GM23338 (cell line): ENCODE data around the gene SORBS1. TPM values are rescaled to one million over a fixed set of nuclear protein-coding genes. Genes with fewer than 3 reads are reported as not detected.
A peak's percentile ranks its signal among the peaks of the same experiment; 100 is the strongest.

Experiments used
- ATAC-seq: fragments of 200-7000 bp; cut with Tn5 transposase; 3 replicates; pipeline ENCODE4 v1.9.1; 2020
- DNase-seq: peaks from one replicate; pipeline ENCODE4 v3.0.0-alpha.2; 2015; ENCODE audit warnings: low spot score
- H2AFZ ChIP-seq: fragments of 200-600 bp; sonication (generic); 2 replicates; pipeline ENCODE4 v1.8.0; 2016; ENCODE audit warnings: antibody characterized with exemption, mild to moderate bottlenecking, moderate library complexity
- H3F3A ChIP-seq: fragments of 200-600 bp; sonication (generic); replicated peaks from 2 replicates; pipeline ENCODE4 v1.8.0; 2017; ENCODE audit warnings: antibody characterized with exemption, mixed run types, low read depth
- H3K27ac ChIP-seq: fragments of 200-600 bp; sonication (generic); 2 replicates; pipeline ENCODE4 v1.6.1; 2016; ENCODE audit warnings: low read depth
- H3K27me3 ChIP-seq: fragments of 200-600 bp; sonication (generic); 2 replicates; pipeline ENCODE4 v1.8.0; 2016; ENCODE audit warnings: mild to moderate bottlenecking, mixed run types, moderate library complexity; ENCODE audit not compliant: insufficient read depth
- H3K36me3 ChIP-seq: fragments of 200-600 bp; sonication (generic); 2 replicates; pipeline ENCODE4 v1.8.0; 2016; ENCODE audit warnings: mild to moderate bottlenecking; ENCODE audit not compliant: insufficient read depth
- H3K4me1 ChIP-seq: fragments of 200-600 bp; sonication (generic); 2 replicates; pipeline ENCODE4 v1.8.0; 2016; ENCODE audit warnings: mild to moderate bottlenecking, moderate library complexity; ENCODE audit not compliant: insufficient read depth
- H3K4me2 ChIP-seq: fragments of 200-600 bp; sonication (generic); 2 replicates; pipeline ENCODE4 v1.7.1; 2017; ENCODE audit warnings: mixed run types
- H3K4me3 ChIP-seq: fragments of 200-600 bp; sonication (generic); 2 replicates; pipeline ENCODE4 v1.6.1; 2016; ENCODE audit warnings: mixed run types
- H3K79me2 ChIP-seq: fragments of 200-600 bp; sonication (generic); replicated peaks from 2 replicates; pipeline ENCODE4 v1.8.0; 2017; ENCODE audit warnings: mild to moderate bottlenecking; ENCODE audit not compliant: insufficient read depth
- H3K9me2 ChIP-seq: fragments of 200-600 bp; sonication (generic); 2 replicates; pipeline ENCODE4 v1.8.0; 2017; ENCODE audit not compliant: insufficient read depth
- H4K20me1 ChIP-seq: fragments of 200-600 bp; sonication (generic); replicated peaks from 2 replicates; pipeline ENCODE4 v1.8.0; 2017; ENCODE audit warnings: mild to moderate bottlenecking; ENCODE audit not compliant: insufficient read depth
- H3K27ac Mint-ChIP-seq: 2 replicates; pipeline ENCODE4 v1.8.0; 2020; ENCODE audit warnings: inconsistent platforms, mild to moderate bottlenecking, moderate library complexity, mixed read lengths
- H3K27me3 Mint-ChIP-seq: 3 replicates; pipeline ENCODE4 v1.8.0; 2022; ENCODE audit warnings: low read depth, mild to moderate bottlenecking, moderate library complexity, mixed read lengths, inconsistent platforms; ENCODE audit not compliant: insufficient read depth, poor library complexity
- H3K36me3 Mint-ChIP-seq: 3 replicates; pipeline ENCODE4 v1.8.0; 2021; ENCODE audit warnings: low read depth, mild to moderate bottlenecking, inconsistent platforms, moderate library complexity, mixed read lengths
- H3K4me1 Mint-ChIP-seq: 3 replicates; pipeline ENCODE4 v1.8.0; 2020; ENCODE audit warnings: mild to moderate bottlenecking, inconsistent platforms, mixed read lengths
- H3K4me3 Mint-ChIP-seq: 3 replicates; pipeline ENCODE4 v1.8.0; 2021; ENCODE audit warnings: moderate library complexity, mild to moderate bottlenecking, inconsistent platforms, mixed read lengths
- H3K9me3 Mint-ChIP-seq: 3 replicates; pipeline ENCODE4 v1.8.0; 2020; ENCODE audit warnings: moderate library complexity, mild to moderate bottlenecking, inconsistent platforms, mixed read lengths
- CTCF ChIP-seq, 2 experiments: fragments of 200-600 bp in 1 of 2; sonication (generic) in 1 of 2; conservative IDR thresholded peaks; 2 replicates each; pipeline versions ENCODE4 v1.5.1 to v1.6.1; 2016 to 2017; ENCODE audit warnings: antibody characterized with exemption in 2 of 2, low read depth in 2 of 2, mild to moderate bottlenecking in 2 of 2, moderate library complexity in 1 of 2
- EZH2phosphoT487 ChIP-seq: fragments of 200-600 bp; sonication (generic); IDR thresholded peaks from one replicate; pipeline ENCODE4 v1.8.1; 2018; ENCODE audit warnings: antibody characterized with exemption; ENCODE audit not compliant: unreplicated experiment
- POLR2AphosphoS5 ChIP-seq: IDR thresholded peaks from 2 replicates; pipeline ENCODE4 v1.6.1; 2016; ENCODE audit warnings: antibody characterized with exemption, low read depth
- REST ChIP-seq: IDR thresholded peaks from one replicate; pipeline ENCODE4 v1.6.1; 2018; ENCODE audit warnings: antibody characterized with exemption; ENCODE audit not compliant: unreplicated experiment
- ZNF114 ChIP-seq: fragments of 250-450 bp; sonication (Bioruptor Pico); IDR thresholded peaks from 2 replicates; pipeline ENCODE4 v1.5.0; 2020; ENCODE audit warnings: mild to moderate bottlenecking, moderate library complexity
- ZNF462 ChIP-seq: fragments of 250-450 bp; sonication (Bioruptor Pico); IDR thresholded peaks from 2 replicates; pipeline ENCODE4 v1.5.0; 2020; ENCODE audit warnings: mild to moderate bottlenecking, moderate library complexity
- polyA plus RNA-seq: library from polyadenylated mRNA; unstranded; fragments of >200 nt; fragmentation: Nextera tagmentation; extraction: Ambion mirVana; gene quantifications from 2 replicates; pipeline ENCODE4 v1.2.1, GENCODE V29; 2016
- total RNA-seq: library from RNA; depleted of rRNA; stranded (reverse); fragments of >200 nt; shearing (Covaris generic); gene quantifications from 2 replicates; pipeline ENCODE4 v1.2.3, GENCODE V29; 2014

Gene SORBS1
- total and polyA plus RNA-seq, 2 experiments from 2014 or later: 47.7 to 51.5 TPM

GRCh38 chr10:95431900-95432342 lies 129.2 kb downstream of the SORBS1 start:
- no peak overlapping the region for H3K4me2 ChIP-seq
- H3K4me3 ChIP-seq: no peak overlapping the region
- no peaks in the 10 kb centered on the region for H3K36me3 ChIP-seq
- H3K27me3 ChIP-seq: no peaks in the 10 kb centered on the region
- Mint-ChIP-seq H3K4me1 (no peaks in the 10 kb centered on the region; the same call in 2 of the 3 replicates), H3K36me3 (peaks cover 10% of the 10 kb centered on the region; the same call in 1 of the 3 replicates), H3K27ac (peak overlapping the region; percentile 62), H3K27me3 (peaks cover 3% of the 10 kb centered on the region), H3K4me3 (no peak overlapping the region), H3K9me3 (no peaks in the 10 kb centered on the region; the same call in 2 of the 3 replicates)
- no peaks in the 10 kb centered on the region for H3K4me1 ChIP-seq
- no peaks in the 10 kb centered on the region for H3K9me2 ChIP-seq
- TF ChIP-seq EZH2phosphoT487 (no peak), REST (no peak), ZNF114 (CRISPR knock-in tag) (no peak), CTCF (conservative IDR thresholded peaks at IDR 0.05; ENCODE audit: low read depth in 2 of 2) (no peak), POLR2AphosphoS5 (no peak), ZNF462 (CRISPR knock-in tag) (no peak)
- no peak for ATAC-seq
- no peak overlapping the region for H3K27ac ChIP-seq
- no peak overlapping the region for H2AFZ ChIP-seq
- DNase-seq: no peak
- no peaks in the 10 kb centered on the region for H4K20me1 ChIP-seq
- 0 out of 2 replicates have a peak, but pooled peaks cover 3% of the 10 kb centered on the region for H3F3A ChIP-seq
- no peaks in the 10 kb centered on the region for H3K79me2 ChIP-seq
